Keratinocyte (primary cell): ENCODE results near the gene CTDSPL2. TPM values are rescaled to one million over a fixed set of nuclear protein-coding genes. Genes with fewer than 3 reads are reported as not detected.

Experiments used
- DNase-seq: peaks from one replicate; pipeline ENCODE4 v3.0.0-alpha.2; 2011; ENCODE audit warnings: low read depth, missing footprints, low spot score
- FAIRE-seq: peaks from 2 replicates; lab custom pipeline; 2011; peaks lifted over from hg19 to GRCh38; lab: Jason Lieb, UNC
- H2AFZ ChIP-seq: 2 replicates; pipeline ENCODE4 v1.6.0; 2012; ENCODE audit warnings: low read length, control low read depth, inconsistent platforms; ENCODE audit not compliant: control insufficient read depth
- H3K27ac ChIP-seq: 2 replicates; pipeline ENCODE4 v1.5.1; 2011; ENCODE audit warnings: low read length; ENCODE audit not compliant: control insufficient read depth, insufficient read depth
- H3K27me3 ChIP-seq: 3 replicates; pipeline ENCODE4 v1.6.0; 2011; ENCODE audit warnings: low read length; ENCODE audit not compliant: control insufficient read depth, insufficient read depth; ENCODE audit errors: extremely low read depth
- H3K36me3 ChIP-seq, 2 experiments: 2 replicates in 1 of 2; 3 replicates in 1 of 2; pipeline ENCODE4 v1.5.1; 2011; ENCODE audit warnings: low read length in 2 of 2, mild to moderate bottlenecking in 1 of 2; ENCODE audit not compliant: control insufficient read depth in 2 of 2, insufficient read depth in 2 of 2; ENCODE audit errors: extremely low read depth in 1 of 2
- H3K4me1 ChIP-seq: 3 replicates; pipeline ENCODE4 v1.5.1; 2011; ENCODE audit warnings: low read length; ENCODE audit not compliant: control insufficient read depth, insufficient read depth; ENCODE audit errors: extremely low read depth
- H3K4me2 ChIP-seq: 3 replicates; pipeline ENCODE4 v1.6.0; 2011; ENCODE audit warnings: low read depth, low read length; ENCODE audit not compliant: control insufficient read depth, insufficient read depth; ENCODE audit errors: extremely low read depth
- H3K4me3 ChIP-seq, 3 experiments: fragments of 200-600 bp in 1 of 3; sonication (generic) in 1 of 3; 2 replicates in 2 of 3; 3 replicates in 1 of 3; pipeline ENCODE4 v1.5.1; 2011 to 2016; ENCODE audit warnings: low read length in 3 of 3, mild to moderate bottlenecking in 3 of 3, control low read depth in 2 of 3, inconsistent platforms in 1 of 3, low read depth in 1 of 3, mixed read lengths in 1 of 3, mixed run types in 1 of 3, moderate library complexity in 1 of 3; ENCODE audit not compliant: control insufficient read depth in 2 of 3, insufficient read depth in 2 of 3; ENCODE audit errors: extremely low read depth in 1 of 3
- H3K79me2 ChIP-seq: 2 replicates; pipeline ENCODE4 v1.6.0; 2012; ENCODE audit warnings: low read length; ENCODE audit not compliant: control insufficient read depth, insufficient read depth
- H3K9ac ChIP-seq: 3 replicates; pipeline ENCODE4 v1.6.0; 2011; ENCODE audit warnings: low read length; ENCODE audit not compliant: control insufficient read depth, insufficient read depth; ENCODE audit errors: extremely low read depth
- H3K9me1 ChIP-seq: 3 replicates; pipeline ENCODE4 v1.6.0; 2011; ENCODE audit warnings: low read length; ENCODE audit not compliant: control insufficient read depth, insufficient read depth; ENCODE audit errors: extremely low read depth
- H3K9me3 ChIP-seq: 2 replicates; pipeline ENCODE4 v1.5.1; 2012; ENCODE audit warnings: low read depth, low read length; ENCODE audit not compliant: control insufficient read depth
- H4K20me1 ChIP-seq: 3 replicates; pipeline ENCODE4 v1.6.0; 2011; ENCODE audit warnings: low read length; ENCODE audit not compliant: control insufficient read depth, insufficient read depth; ENCODE audit errors: extremely low read depth
- CTCF ChIP-seq, 3 experiments: IDR thresholded peaks in 1 of 3; conservative IDR thresholded peaks in 1 of 3; optimal IDR thresholded peaks in 1 of 3; 2 replicates in 2 of 3; 3 replicates in 1 of 3; pipeline versions ENCODE3 to v1.5.1; 2011; ENCODE audit warnings: low read length in 3 of 3, mild to moderate bottlenecking in 3 of 3, moderate library complexity in 2 of 3, control low read depth in 1 of 3, inconsistent platforms in 1 of 3; ENCODE audit not compliant: insufficient read depth in 2 of 3; ENCODE audit errors: extremely low read depth in 1 of 3
- EZH2 ChIP-seq: IDR thresholded peaks from one replicate; pipeline ENCODE4 v1.6.1; 2012; ENCODE audit warnings: inconsistent platforms, mild to moderate bottlenecking, low read length, moderate library complexity
- dilution Hi-C: fragments of 300-500 bp; cut with MboI; formaldehyde crosslinking; loops from one replicate; pipeline ENCODE4 v1.7.0; 2020; ENCODE audit warnings: low sequenced_read_pairs; ENCODE audit not compliant: extremely low pct_ligation_motif_present
- polyA plus RNA-seq, 5 experiments: library from polyadenylated mRNA; depleted of rRNA in 3 of 5; stranded (reverse) in 3 of 5; stranded (forward) in 1 of 5; unstranded in 1 of 5; fragments of >200 nt; gene quantifications; 1 replicate in 1 of 5; 2 replicates in 3 of 5; 3 replicates in 1 of 5; pipeline versions ENCODE4 v1.2.1 to v1.2.3, GENCODE V29; 2011 to 2012; ENCODE audit warnings: missing spikeins in 2 of 5, low read depth in 1 of 5, low replicate concordance in 1 of 5

Gene CTDSPL2
- polyA plus RNA-seq, 1 donor (not counting 4 experiments of a cell fraction or from before 2014, with no cell fraction given): 19.2 TPM

- Histone ChIP-seq H4K20me1 (no peaks in the 10 kb centered on the region), H3K4me1 (peaks cover 9% of the 10 kb centered on the region), H3K36me3 (no peaks in the 10 kb centered on the region), H3K4me3 (no peak overlapping the region), H3K4me2 (no peak overlapping the region), H3K27ac (no peak overlapping the region), H3K9ac (no peak overlapping the region), H3K9me3 (no peaks in the 10 kb centered on the region), H2AFZ (no peak overlapping the region), H3K9me1 (no peaks in the 10 kb centered on the region), H3K79me2 (no peaks in the 10 kb centered on the region), H3K27me3 (no peaks in the 10 kb centered on the region)
- dilution Hi-C loops: no loop called here
- TF ChIP-seq EZH2: no peak
- TF ChIP-seq CTCF (optimal IDR thresholded peaks at IDR 0.05 in 1 of 3, IDR thresholded peaks at IDR 0.05 in 1 of 3, conservative IDR thresholded peaks at IDR 0.05 in 1 of 3; ENCODE audit: extremely low read depth in 1 of 3, insufficient read depth in 2 of 3, low read length in 3 of 3): no peak
- FAIRE-seq (no peak), DNase-seq (peak; percentile 13)
These were observed 62.0 kb downstream of the CTDSPL2 start for GRCh38 chr15:44489464-44489863.

- Histone ChIP-seq H3K27me3 (no peaks in the 10 kb centered on the region), H3K4me2 (no peak overlapping the region), H3K79me2 (no peaks in the 10 kb centered on the region), H3K9me1 (no peaks in the 10 kb centered on the region), H3K4me1 (peaks cover 9% of the 10 kb centered on the region), H4K20me1 (no peaks in the 10 kb centered on the region), H3K9me3 (no peaks in the 10 kb centered on the region), H3K27ac (no peak overlapping the region), H3K36me3 (no peaks in the 10 kb centered on the region), H3K9ac (no peak overlapping the region), H3K4me3 (no peak overlapping the region), H2AFZ (no peak overlapping the region)
- dilution Hi-C loops: no loop called here
- DNase-seq (no peak), FAIRE-seq (no peak)
- TF ChIP-seq EZH2 (no peak), CTCF (optimal IDR thresholded peaks at IDR 0.05 in 1 of 3, IDR thresholded peaks at IDR 0.05 in 1 of 3, conservative IDR thresholded peaks at IDR 0.05 in 1 of 3; ENCODE audit: extremely low read depth in 1 of 3, insufficient read depth in 2 of 3, low read length in 3 of 3) (no peak)
These were observed 63.2 kb downstream of the CTDSPL2 start for GRCh38 chr15:44490622-44491021.
